Natural killer cell treated with Interleukin-12 subunit alpha and Interleukin-12 subunit beta and Interleukin-15 and Interleukin-18, amount 100 ng/mL, for 72 hours (primary cell): Measurements from ENCODE around the gene MCC. TPM values are rescaled to one million over a fixed set of nuclear protein-coding genes. Genes with fewer than 3 reads are reported as not detected.

ENCODE experiments used
- ATAC-seq, 2 donors: fragments of 150-1000 bp; cut with Tn5 transposase in 1 of 2; sonication (Bioruptor Pico), chemical (Tn5 transposase) in 1 of 2; 2 replicates each; pipeline ENCODE4 v1.10.0; 2021
- DNase-seq: peaks from one replicate; pipeline ENCODE4 v3.0.0; 2022; ENCODE audit warnings: low spot score
- H3K27ac Mint-ChIP-seq, 2 donors: 1 replicate in 1 of 2; 2 replicates in 1 of 2; pipeline ENCODE4 v1.8.0; 2022; ENCODE audit warnings: mixed read lengths in 2 of 2, mild to moderate bottlenecking in 1 of 2, moderate library complexity in 1 of 2
- H3K27me3 Mint-ChIP-seq, 2 donors: 1 replicate in 1 of 2; 2 replicates in 1 of 2; pipeline ENCODE4 v1.8.0; 2022; ENCODE audit warnings: mixed read lengths in 2 of 2
- H3K36me3 Mint-ChIP-seq: one replicate; pipeline ENCODE4 v1.8.0; 2022; ENCODE audit warnings: mixed read lengths
- H3K4me1 Mint-ChIP-seq, 2 donors: 1 replicate in 1 of 2; 2 replicates in 1 of 2; pipeline ENCODE4 v1.8.0; 2022; ENCODE audit warnings: low read depth in 2 of 2, mixed read lengths in 2 of 2, mild to moderate bottlenecking in 1 of 2
- H3K4me3 Mint-ChIP-seq: one replicate; pipeline ENCODE4 v1.8.0; 2022; ENCODE audit warnings: mixed read lengths
- H3K9me3 Mint-ChIP-seq: 2 replicates; pipeline ENCODE4 v1.8.0; 2022; ENCODE audit warnings: mixed read lengths
- total RNA-seq, 2 donors: library from RNA; stranded (reverse); gene quantifications; one replicate each; pipeline ENCODE4 v1.2.3, GENCODE V29; 2022

The MCC gene
- total RNA-seq, 2 donors from 2014 or later = 0.45 to 3.8 TPM

GRCh38 chr5:113242481-113243348 is 245.5 kb downstream of the MCC start:
- H3K9me3 Mint-ChIP-seq = no peaks in the 10 kb centered on the region
- no peaks in the 10 kb centered on the region for H3K36me3 Mint-ChIP-seq
- H3K27ac Mint-ChIP-seq = no peak overlapping the region
- no peak overlapping the region for H3K4me3 Mint-ChIP-seq
- H3K4me1 Mint-ChIP-seq = no peaks in the 10 kb centered on the region
- no peak for DNase-seq
- no peak for ATAC-seq
- peaks cover 20 to 34% of the 10 kb centered on the region in 2 donors for H3K27me3 Mint-ChIP-seq

- DNase-seq (no peak), ATAC-seq (no peak)
- Mint-ChIP-seq H3K27ac (no peak overlapping the region), H3K4me1 (no peaks in the 10 kb centered on the region), H3K36me3 (no peaks in the 10 kb centered on the region), H3K9me3 (no peaks in the 10 kb centered on the region), H3K27me3 (peaks cover 16 to 27% of the 10 kb centered on the region in 2 donors), H3K4me3 (no peak overlapping the region)
These were observed 247.1 kb downstream of the MCC start for GRCh38 chr5:113240951-113241726.

GRCh38 chr5:113240032-113240431 is 248.2 kb downstream of the MCC start:
- Mint-ChIP-seq H3K27me3 (peaks cover 16 to 22% of the 10 kb centered on the region in 2 donors), H3K4me3 (no peak overlapping the region), H3K9me3 (no peaks in the 10 kb centered on the region), H3K36me3 (no peaks in the 10 kb centered on the region), H3K27ac (no peak overlapping the region), H3K4me1 (no peaks in the 10 kb centered on the region)
- ATAC-seq (no peak), DNase-seq (no peak)

GRCh38 chr5:113237893-113238292 is 250.4 kb downstream of the MCC start:
- no peak overlapping the region for H3K27ac Mint-ChIP-seq
- no peaks in the 10 kb centered on the region for H3K36me3 Mint-ChIP-seq
- peaks cover 19 to 28% of the 10 kb centered on the region in 2 donors for H3K27me3 Mint-ChIP-seq
- H3K4me3 Mint-ChIP-seq = no peak overlapping the region
- H3K9me3 Mint-ChIP-seq = no peaks in the 10 kb centered on the region
- DNase-seq = no peak
- no peaks in the 10 kb centered on the region for H3K4me1 Mint-ChIP-seq
- ATAC-seq = no peak

GRCh38 chr5:113236536-113237288 is 251.5 kb downstream of the MCC start:
- no peak overlapping the region for H3K4me3 Mint-ChIP-seq
- no peak for ATAC-seq
- H3K9me3 Mint-ChIP-seq = no peaks in the 10 kb centered on the region
- no peak overlapping the region for H3K27ac Mint-ChIP-seq
- DNase-seq = no peak
- H3K27me3 Mint-ChIP-seq = peaks cover 18 to 23% of the 10 kb centered on the region in 2 donors
- H3K4me1 Mint-ChIP-seq = no peaks in the 10 kb centered on the region
- H3K36me3 Mint-ChIP-seq = no peaks in the 10 kb centered on the region

GRCh38 chr5:113235884-113236283 is 252.4 kb downstream of the MCC start:
- H3K4me3 Mint-ChIP-seq = no peak overlapping the region
- H3K27me3 Mint-ChIP-seq = peaks cover 21 to 31% of the 10 kb centered on the region in 2 donors

GRCh38 chr5:113234546-113234945 is 253.7 kb downstream of the MCC start:
- DNase-seq = no peak
- Mint-ChIP-seq H3K27ac (no peak overlapping the region), H3K9me3 (no peaks in the 10 kb centered on the region), H3K4me1 (no peaks in the 10 kb centered on the region), H3K4me3 (no peak overlapping the region), H3K27me3 (peaks cover 23 to 38% of the 10 kb centered on the region in 2 donors), H3K36me3 (no peaks in the 10 kb centered on the region)
- ATAC-seq = no peak

More at GRCh38 chr5:113235884-113236283, 252.4 kb downstream of the MCC start:
- Mint-ChIP-seq H3K27ac (no peak overlapping the region), H3K36me3 (no peaks in the 10 kb centered on the region), H3K4me1 (no peaks in the 10 kb centered on the region), H3K9me3 (no peaks in the 10 kb centered on the region)
- DNase-seq (no peak), ATAC-seq (no peak)

GRCh38 chr5:113233606-113234005 is 254.6 kb downstream of the MCC start:
- H3K4me3 Mint-ChIP-seq = no peak overlapping the region
- H3K4me1 Mint-ChIP-seq = no peaks in the 10 kb centered on the region
- H3K36me3 Mint-ChIP-seq = no peaks in the 10 kb centered on the region
- DNase-seq (no peak), ATAC-seq (no peak)
- H3K27me3 Mint-ChIP-seq = peaks cover 28 to 42% of the 10 kb centered on the region in 2 donors
- H3K9me3 Mint-ChIP-seq = no peaks in the 10 kb centered on the region
- no peak overlapping the region for H3K27ac Mint-ChIP-seq

- H3K4me1 Mint-ChIP-seq = no peaks in the 10 kb centered on the region
- ATAC-seq (no peak), DNase-seq (no peak)
- H3K4me3 Mint-ChIP-seq = no peak overlapping the region
- peaks cover 30 to 46% of the 10 kb centered on the region in 2 donors for H3K27me3 Mint-ChIP-seq
- H3K9me3 Mint-ChIP-seq = no peaks in the 10 kb centered on the region
- no peak overlapping the region for H3K27ac Mint-ChIP-seq
- H3K36me3 Mint-ChIP-seq = no peaks in the 10 kb centered on the region
These were observed 255.6 kb downstream of the MCC start for GRCh38 chr5:113232667-113233066.

GRCh38 chr5:113232221-113232620 is 256.0 kb downstream of the MCC start:
- no peak for ATAC-seq
- H3K27ac Mint-ChIP-seq = no peak overlapping the region
- no peak for DNase-seq
- H3K27me3 Mint-ChIP-seq = peaks cover 30 to 46% of the 10 kb centered on the region in 2 donors
- H3K4me1 Mint-ChIP-seq = no peaks in the 10 kb centered on the region
- no peak overlapping the region for H3K4me3 Mint-ChIP-seq
- no peaks in the 10 kb centered on the region for H3K9me3 Mint-ChIP-seq
- no peaks in the 10 kb centered on the region for H3K36me3 Mint-ChIP-seq

- H3K4me3 Mint-ChIP-seq = no peak overlapping the region
- H3K4me1 Mint-ChIP-seq = no peaks in the 10 kb centered on the region
- H3K27me3 Mint-ChIP-seq = peaks cover 30 to 44% of the 10 kb centered on the region in 2 donors
- no peaks in the 10 kb centered on the region for H3K36me3 Mint-ChIP-seq
- ATAC-seq = no peak
- no peak overlapping the region for H3K27ac Mint-ChIP-seq
- no peaks in the 10 kb centered on the region for H3K9me3 Mint-ChIP-seq
- no peak for DNase-seq
These were observed 256.6 kb downstream of the MCC start for GRCh38 chr5:113231653-113232000.

GRCh38 chr5:113230711-113231652 is 257.3 kb downstream of the MCC start:
- no peak overlapping the region for H3K27ac Mint-ChIP-seq
- H3K9me3 Mint-ChIP-seq = no peaks in the 10 kb centered on the region
- H3K27me3 Mint-ChIP-seq = peaks cover 27 to 39% of the 10 kb centered on the region in 2 donors
- H3K4me3 Mint-ChIP-seq = no peak overlapping the region
- ATAC-seq = no peak
- H3K4me1 Mint-ChIP-seq = no peaks in the 10 kb centered on the region
- DNase-seq = no peak
- no peaks in the 10 kb centered on the region for H3K36me3 Mint-ChIP-seq

- DNase-seq (no peak), ATAC-seq (no peak)
- Mint-ChIP-seq H3K4me1 (no peaks in the 10 kb centered on the region), H3K36me3 (no peaks in the 10 kb centered on the region), H3K27me3 (peaks cover 28 to 45% of the 10 kb centered on the region in 2 donors), H3K27ac (no peak overlapping the region), H3K4me3 (no peak overlapping the region), H3K9me3 (no peaks in the 10 kb centered on the region)
These were observed 260.5 kb downstream of the MCC start for GRCh38 chr5:113227798-113228197.
